ENCODE measurements around the gene HES4.

GRCh38 chr1:998745-998994 lies 1.2 kb downstream of the HES4 start:
- TF ChIP-seq SP1 (IDR thresholded peaks at IDR 0.05; ENCODE audit: low read depth) (no peak), FOSL1 (IDR thresholded peaks at IDR 0.05; ENCODE audit: low read depth) (no peak)

Measured in HCT116 (cell line).